GM12891 (cell line): ENCODE data around the gene LY6G6F.

ENCODE experiments used
- POLR2A ChIP-seq: IDR thresholded peaks from 2 replicates; pipeline ENCODE4 v1.6.1; 2011; ENCODE audit warnings: low read depth, low read length, control low read depth
- POLR2AphosphoS5 ChIP-seq: IDR thresholded peaks from 2 replicates; pipeline ENCODE4 v1.6.1; 2011; ENCODE audit warnings: low read depth, low read length, control low read depth
- SPI1 ChIP-seq: IDR thresholded peaks from 2 replicates; pipeline ENCODE4 v1.6.1; 2011; ENCODE audit warnings: low read depth, low read length, control low read depth
- TAF1 ChIP-seq: IDR thresholded peaks from 2 replicates; pipeline ENCODE4 v1.6.1; 2011; ENCODE audit warnings: low read depth, low read length, control low read depth

- TF ChIP-seq POLR2A (no peak), POLR2AphosphoS5 (no peak), TAF1 (no peak), SPI1 (no peak)
Observed at GRCh38 chr6:31702405-31702818, 4.3 kb upstream of the LY6G6F start.
